Cardiac fibroblast (primary cell): ENCODE data around the gene MAP3K9.

Experiments used
- DNase-seq, 2 donors: peaks; one replicate each; pipeline versions ENCODE4 v3.0.0 to v3.0.0-alpha.2; 2010; ENCODE audit warnings: low read depth in 2 of 2
- H3K4me3 ChIP-seq, 2 donors: replicated peaks in 1 of 2; 1 replicate in 1 of 2; 2 replicates in 1 of 2; pipeline ENCODE4 v1.5.1; 2011; ENCODE audit warnings: low read depth in 2 of 2, low read length in 2 of 2, mild to moderate bottlenecking in 2 of 2, moderate library complexity in 1 of 2
- TF ChIP-seq, protein P1 (sequence below): IDR thresholded peaks from one replicate; pipeline ENCODE4 v1.5.1; 2011; ENCODE audit warnings: low read depth, mild to moderate bottlenecking, low read length, inconsistent platforms

The MAP3K9 gene

DNA sequence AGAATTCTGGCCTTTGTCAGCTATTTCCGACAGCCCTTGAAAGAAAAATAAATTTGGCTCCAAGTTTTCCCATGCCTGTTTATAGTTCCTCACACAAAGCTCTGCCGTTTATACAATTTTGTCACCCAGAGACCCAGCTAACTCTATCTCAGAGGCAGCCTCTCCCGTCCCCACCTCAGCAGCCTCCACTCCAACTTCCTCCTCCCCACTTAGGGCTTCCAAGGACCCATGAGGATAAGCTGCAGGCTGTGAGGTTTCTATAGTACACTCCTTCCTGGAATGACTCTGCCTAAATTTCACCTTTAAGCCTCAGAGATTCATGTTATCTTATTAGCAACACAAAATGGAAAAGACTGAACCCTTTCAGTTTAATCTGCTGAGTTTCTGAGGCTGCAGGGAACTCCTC is 95.8 kb downstream of the MAP3K9 start:
- TF ChIP-seq, protein P1, sequence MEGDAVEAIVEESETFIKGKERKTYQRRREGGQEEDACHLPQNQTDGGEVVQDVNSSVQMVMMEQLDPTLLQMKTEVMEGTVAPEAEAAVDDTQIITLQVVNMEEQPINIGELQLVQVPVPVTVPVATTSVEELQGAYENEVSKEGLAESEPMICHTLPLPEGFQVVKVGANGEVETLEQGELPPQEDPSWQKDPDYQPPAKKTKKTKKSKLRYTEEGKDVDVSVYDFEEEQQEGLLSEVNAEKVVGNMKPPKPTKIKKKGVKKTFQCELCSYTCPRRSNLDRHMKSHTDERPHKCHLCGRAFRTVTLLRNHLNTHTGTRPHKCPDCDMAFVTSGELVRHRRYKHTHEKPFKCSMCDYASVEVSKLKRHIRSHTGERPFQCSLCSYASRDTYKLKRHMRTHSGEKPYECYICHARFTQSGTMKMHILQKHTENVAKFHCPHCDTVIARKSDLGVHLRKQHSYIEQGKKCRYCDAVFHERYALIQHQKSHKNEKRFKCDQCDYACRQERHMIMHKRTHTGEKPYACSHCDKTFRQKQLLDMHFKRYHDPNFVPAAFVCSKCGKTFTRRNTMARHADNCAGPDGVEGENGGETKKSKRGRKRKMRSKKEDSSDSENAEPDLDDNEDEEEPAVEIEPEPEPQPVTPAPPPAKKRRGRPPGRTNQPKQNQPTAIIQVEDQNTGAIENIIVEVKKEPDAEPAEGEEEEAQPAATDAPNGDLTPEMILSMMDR: no peak
- no peak overlapping the region for H3K4me3 ChIP-seq
- DNase-seq: no peak

DNA sequence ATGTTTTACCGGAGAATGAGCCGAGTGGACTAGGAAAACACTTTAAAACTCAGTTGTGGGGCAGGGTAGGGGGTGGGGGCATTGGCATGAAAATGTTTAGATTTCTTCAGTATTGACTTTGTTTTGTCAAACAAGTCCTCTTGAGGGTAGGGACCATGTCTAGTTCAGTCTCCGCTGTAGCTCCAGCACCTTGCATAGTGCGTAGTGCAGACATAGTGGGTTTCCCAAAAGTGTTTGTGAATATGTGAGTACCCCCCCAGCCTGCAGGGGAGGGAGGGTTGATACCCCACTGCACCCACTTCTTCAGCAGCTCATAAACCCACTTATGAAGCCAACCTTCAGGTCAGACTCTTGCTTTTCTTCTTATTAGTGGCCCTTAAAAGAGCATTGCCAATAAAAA is 96.2 kb downstream of the MAP3K9 start:
- DNase-seq: no peak
- no peak overlapping the region for H3K4me3 ChIP-seq
- TF ChIP-seq, protein P1: no peak

DNA sequence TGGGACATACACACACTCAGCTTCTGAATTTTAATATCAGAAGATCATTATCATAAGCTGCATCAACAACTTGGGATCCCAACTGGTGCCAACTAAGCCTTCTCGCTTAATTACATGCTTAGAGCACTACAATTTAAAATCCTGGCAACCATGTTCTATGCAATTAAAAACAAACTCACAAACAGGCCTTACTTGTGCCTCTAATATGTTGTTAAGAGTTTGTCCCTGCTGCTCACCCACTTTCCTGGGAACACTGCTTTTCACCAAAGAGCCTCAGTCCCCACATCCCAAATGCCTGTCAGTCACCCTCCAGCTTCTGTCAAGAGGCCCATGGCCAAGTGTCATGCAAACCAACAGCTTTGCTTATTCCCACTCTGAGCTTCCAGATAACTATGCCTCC is 97.9 kb downstream of the MAP3K9 start:
- TF ChIP-seq, protein P1: no peak
- DNase-seq: no peak
- no peak overlapping the region for H3K4me3 ChIP-seq

DNA sequence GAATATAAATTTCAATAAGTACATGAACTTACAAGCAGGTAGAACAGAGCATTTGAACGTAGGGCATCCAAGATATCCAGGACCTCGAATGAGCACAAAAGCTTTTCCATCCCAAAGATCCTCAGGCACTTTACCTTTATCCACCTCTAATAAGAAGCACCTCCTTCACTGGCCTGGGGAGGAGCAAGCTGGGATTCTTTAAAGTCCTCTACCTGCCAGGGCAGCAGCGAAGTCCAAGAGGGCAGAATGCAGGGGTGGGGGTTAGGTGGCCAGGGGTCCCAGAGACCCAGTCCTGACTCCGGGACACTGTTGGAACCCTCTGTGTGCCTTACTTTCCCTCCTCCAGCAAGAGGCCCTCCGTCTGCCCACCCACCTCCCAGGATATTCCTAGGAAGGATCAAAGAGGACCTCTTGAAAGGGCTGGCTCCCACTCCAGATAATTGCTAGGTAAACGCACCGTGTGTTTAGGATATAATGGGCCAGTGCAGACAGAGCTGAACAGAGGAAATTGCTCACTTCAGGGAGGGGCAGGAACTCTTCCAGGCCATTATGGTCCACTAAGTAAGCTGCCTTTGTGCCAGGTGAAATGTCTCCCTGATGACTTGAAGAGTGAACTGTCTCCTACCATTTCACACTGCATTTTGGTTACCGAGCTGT is 99.5 kb downstream of the MAP3K9 start:
- TF ChIP-seq, protein P1: no peak
- H3K4me3 ChIP-seq: no peak overlapping the region
- DNase-seq: no peak

DNA sequence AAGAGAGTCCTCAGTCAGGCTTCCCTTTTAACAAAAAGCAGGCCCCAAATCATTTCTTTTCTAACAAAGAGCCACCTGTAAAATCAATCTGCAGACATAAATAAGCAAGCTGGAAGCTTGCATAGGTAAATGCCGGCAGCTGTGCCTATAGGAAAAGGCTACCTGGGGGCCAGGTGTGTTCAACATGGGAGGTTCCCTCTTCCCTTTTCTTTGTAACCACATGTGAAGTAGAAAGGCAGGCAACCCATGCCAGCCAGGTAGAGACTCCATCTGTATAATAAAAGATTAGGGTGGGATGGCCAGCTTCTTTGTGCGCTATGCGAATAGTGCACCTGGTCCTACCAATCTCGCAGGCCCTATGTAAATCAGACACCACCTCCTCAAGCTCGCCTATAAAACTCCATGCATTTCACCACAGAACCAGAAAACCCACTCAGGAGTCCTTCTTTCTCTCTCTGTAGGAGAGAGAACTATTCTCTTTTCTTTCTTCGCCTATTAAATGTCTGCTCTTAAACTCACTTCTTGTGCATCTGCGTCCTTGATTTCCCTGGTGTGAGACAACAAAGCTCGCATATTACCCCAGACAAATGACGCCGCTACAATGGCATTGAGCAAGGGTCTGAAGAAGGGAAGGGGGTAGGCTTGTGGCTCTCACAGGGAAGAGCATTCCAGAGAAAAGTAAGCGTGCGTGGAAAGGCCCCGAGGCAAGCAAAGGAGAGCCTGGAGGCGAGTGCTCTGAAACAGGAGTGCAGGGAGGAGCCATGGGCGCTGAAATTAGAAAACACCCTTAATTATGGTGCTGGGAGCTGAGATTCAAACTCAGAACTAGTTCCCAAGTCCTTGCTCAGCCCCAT is 100.4 kb downstream of the MAP3K9 start:
- no peak for DNase-seq
- TF ChIP-seq, protein P1: no peak
- no peak overlapping the region for H3K4me3 ChIP-seq

DNA sequence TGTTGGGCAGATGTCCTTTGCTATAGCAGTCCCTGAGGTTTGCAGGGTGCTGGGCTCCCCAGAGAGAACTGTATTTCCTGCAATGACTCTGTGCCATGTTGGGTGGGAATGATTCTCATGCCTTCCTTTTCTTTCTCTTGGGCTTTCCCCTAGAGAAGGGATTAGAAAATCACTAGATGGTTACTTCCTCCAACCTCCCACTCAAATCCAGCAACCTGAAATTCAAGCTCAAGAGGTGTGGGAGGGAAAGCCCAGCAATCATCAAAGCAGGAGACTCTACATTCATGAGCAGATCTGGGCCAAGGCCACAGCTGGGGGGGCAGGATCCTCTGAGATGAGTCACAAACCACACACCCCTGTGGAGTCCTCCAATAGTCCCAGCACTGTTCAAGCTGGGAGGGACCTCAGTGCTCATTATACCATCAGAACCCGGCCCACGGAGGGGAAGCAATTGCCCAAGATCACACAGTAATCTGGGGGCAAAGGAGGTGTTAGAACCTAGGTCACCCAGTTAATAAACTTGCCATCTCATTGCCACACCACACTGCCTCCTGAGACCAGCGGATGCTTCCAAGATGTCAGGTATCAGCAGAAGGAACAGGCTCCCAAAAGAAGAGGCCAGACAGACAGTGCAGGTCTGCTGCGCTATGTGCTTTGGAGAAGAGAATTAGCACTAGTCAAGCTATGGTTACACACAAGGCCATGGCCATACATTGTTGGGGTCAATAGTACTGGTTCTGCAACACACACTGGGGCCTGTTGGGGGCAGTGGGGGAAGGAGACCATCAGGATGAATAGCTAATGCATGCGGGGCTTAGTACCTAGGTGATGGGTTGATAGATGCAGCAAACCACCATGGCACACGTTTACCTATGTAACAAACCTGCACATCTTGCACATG is 101.9 kb downstream of the MAP3K9 start:
- H3K4me3 ChIP-seq: no peak overlapping the region
- DNase-seq: peak; percentile 6 to 36
- TF ChIP-seq, protein P1: no peak
